ENCODE measurements around the gene SOX11.

The SOX11 gene

DNA sequence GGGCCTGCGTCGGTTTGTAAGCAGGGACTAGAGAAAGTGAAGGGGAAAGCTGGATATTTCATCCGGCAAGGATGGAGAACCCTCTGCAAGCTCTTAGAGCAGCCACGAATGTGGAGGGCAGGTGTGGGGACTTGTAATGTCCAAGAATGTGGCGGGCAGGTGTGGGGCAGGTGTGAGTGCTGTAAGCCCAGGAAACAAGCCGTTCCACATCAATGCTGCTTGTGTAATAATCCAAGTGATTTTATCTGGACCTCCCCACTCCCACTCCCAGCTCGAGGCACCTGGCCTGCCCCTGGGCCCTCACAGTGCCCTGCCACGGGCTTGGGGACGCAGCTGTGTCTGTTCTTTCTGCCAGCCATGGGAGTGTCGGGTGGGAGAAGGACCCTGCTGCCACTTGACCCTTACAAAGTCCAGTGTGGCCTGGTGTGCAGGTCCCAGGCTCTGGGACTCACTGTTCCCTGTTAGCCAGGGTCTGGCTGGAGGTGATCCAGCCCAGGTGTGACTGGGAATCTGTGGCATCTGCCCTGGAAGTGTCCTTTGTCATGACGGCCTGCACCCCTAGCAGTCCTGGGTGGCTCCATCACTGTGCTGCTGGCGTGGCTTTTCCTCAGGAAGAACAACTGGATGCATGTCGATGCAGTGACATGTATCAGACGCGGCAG, 42.8 kb downstream of the SOX11 start:
- TF ChIP-seq, protein P1, sequence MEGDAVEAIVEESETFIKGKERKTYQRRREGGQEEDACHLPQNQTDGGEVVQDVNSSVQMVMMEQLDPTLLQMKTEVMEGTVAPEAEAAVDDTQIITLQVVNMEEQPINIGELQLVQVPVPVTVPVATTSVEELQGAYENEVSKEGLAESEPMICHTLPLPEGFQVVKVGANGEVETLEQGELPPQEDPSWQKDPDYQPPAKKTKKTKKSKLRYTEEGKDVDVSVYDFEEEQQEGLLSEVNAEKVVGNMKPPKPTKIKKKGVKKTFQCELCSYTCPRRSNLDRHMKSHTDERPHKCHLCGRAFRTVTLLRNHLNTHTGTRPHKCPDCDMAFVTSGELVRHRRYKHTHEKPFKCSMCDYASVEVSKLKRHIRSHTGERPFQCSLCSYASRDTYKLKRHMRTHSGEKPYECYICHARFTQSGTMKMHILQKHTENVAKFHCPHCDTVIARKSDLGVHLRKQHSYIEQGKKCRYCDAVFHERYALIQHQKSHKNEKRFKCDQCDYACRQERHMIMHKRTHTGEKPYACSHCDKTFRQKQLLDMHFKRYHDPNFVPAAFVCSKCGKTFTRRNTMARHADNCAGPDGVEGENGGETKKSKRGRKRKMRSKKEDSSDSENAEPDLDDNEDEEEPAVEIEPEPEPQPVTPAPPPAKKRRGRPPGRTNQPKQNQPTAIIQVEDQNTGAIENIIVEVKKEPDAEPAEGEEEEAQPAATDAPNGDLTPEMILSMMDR (IDR thresholded peaks at IDR 0.05; ENCODE audit: low read depth, low read length), result no peak
- no peak for DNase-seq (ENCODE audit: extremely low read depth, low read depth)

DNA sequence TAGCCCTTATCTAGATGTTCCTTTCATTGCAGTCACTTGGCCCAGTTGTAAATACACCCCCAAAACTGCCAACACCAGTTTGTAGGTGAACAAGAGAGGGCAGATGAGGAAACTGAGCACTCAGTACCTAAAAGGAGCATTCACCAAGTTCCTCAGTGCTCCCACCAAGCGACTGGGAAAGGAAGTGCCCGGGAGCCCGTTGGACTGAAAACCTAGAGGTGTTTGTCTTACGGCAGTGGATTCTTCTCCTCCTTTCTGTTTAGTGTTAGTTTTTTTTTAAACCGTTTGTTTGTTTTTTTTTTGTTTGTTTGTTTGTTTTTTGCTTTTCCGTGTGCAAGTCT, 43.3 kb downstream of the SOX11 start:
- no peak for DNase-seq (ENCODE audit: extremely low read depth, low read depth)
- TF ChIP-seq, protein P1 (IDR thresholded peaks at IDR 0.05; ENCODE audit: low read depth, low read length), result no peak

DNA sequence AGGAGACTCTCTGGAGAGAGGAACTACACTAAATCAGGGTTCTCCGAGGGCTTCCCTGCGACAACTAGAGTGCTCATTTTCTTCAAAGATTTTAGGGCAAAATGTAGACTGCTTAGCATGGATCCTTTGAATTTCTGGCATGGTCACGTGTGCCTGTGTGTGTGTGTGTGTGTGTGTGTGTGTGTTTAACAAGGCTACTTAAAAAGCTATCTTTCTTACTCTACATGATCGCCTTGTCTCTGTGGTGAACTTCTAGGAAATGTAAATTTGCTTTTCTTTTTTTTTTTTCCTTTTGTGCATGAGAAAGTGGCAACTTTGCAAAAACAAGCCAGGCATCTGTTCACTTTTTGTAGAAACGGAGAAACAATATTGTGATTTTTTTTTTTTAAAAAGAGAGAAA, 43.9 kb downstream of the SOX11 start:
- TF ChIP-seq, protein P1 (IDR thresholded peaks at IDR 0.05; ENCODE audit: low read depth, low read length), result no peak
- no peak for DNase-seq (ENCODE audit: extremely low read depth, low read depth)

DNA sequence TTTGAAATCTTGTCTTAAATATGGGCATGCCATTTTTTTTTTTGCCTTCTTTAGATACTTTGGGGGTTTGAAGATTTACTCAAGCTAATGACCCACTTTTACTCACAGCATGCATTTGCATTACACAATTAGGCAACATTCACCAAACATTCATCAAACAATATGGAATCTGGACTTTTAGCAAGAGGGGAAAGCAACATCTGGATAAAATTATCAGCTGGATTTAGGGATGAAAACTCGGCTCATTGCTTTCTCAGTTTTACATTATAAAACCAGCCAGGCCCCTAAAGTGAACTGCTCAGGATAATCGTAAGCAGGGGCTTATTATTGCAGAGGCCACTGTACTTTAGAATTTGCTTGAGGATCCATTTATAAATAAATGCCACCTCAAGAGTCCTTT, 44.7 kb downstream of the SOX11 start:
- DNase-seq (ENCODE audit: extremely low read depth, low read depth), result no peak
- TF ChIP-seq, protein P1 (IDR thresholded peaks at IDR 0.05; ENCODE audit: low read depth, low read length), result no peak

DNA sequence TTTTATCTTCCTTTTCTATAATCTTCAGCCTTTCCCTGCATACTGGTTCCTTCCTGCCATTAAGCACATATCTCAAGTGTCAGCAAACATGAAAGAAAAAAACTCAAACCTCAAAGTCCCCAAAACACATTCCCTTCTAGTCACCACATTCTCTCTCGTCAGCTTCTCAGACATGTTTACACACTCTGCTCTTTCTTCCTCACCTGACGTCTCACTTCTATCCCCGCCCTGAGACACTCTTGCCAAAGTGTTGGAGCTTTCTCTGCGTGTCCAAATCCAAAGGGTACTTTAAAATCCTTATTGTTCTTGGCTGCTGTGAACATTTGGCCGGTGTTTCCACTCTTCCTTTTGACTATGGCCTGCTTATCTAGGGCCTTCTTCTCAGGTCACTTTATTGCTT, 47.9 kb downstream of the SOX11 start:
- DNase-seq (ENCODE audit: extremely low read depth, low read depth), result no peak
- TF ChIP-seq, protein P1 (IDR thresholded peaks at IDR 0.05; ENCODE audit: low read depth, low read length), result no peak

DNA sequence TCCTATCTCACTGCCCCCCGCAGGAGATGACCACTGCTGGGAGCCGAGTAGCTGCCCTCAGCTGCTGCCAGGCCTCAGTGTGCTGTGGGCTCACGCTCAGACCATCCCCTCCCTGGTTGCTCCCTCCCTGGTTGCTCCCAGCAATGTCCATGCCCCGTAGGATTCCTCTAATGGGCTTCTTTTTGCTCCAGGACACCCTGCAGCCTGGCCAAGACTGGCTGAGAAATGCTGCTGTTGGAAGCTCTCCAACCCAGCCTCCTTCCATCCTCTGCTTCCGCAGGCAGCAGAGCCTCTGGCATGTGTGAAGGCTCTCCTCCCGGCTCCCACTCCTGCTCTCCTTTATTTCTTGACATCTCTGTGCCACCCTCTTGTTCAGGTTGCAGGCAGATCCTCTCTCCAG, 48.6 kb downstream of the SOX11 start:
- TF ChIP-seq, protein P1 (IDR thresholded peaks at IDR 0.05; ENCODE audit: low read depth, low read length), result no peak
- no peak for DNase-seq (ENCODE audit: extremely low read depth, low read depth)

DNA sequence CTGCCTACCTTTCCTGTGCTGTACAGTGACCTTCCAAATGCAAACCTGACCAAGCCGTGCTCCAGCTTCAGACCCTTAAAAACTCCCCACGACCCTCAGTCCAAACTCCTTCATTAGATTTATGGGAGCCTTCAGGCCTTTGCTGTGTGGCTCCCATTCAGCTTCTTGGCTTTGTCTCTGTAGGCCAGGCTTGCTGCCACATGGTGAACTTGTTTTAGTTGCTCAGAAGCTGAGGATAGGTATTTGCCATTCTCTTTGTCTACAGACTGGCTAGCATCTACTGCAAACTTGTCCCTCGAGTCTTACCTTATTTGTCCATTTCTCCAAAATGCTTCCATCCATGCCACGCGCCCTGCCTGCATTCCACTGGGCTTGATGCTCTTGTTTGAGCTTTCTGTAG, 49.1 kb downstream of the SOX11 start:
- TF ChIP-seq, protein P1 (IDR thresholded peaks at IDR 0.05; ENCODE audit: low read depth, low read length), result no peak
- no peak for DNase-seq (ENCODE audit: extremely low read depth, low read depth)
